ENCODE results near the gene SREBF1. TPM values are rescaled to one million over a fixed set of nuclear protein-coding genes. Genes with fewer than 3 reads are reported as not detected.

Gene SREBF1
- total RNA-seq, 1 donor, result 115 TPM

DNA sequence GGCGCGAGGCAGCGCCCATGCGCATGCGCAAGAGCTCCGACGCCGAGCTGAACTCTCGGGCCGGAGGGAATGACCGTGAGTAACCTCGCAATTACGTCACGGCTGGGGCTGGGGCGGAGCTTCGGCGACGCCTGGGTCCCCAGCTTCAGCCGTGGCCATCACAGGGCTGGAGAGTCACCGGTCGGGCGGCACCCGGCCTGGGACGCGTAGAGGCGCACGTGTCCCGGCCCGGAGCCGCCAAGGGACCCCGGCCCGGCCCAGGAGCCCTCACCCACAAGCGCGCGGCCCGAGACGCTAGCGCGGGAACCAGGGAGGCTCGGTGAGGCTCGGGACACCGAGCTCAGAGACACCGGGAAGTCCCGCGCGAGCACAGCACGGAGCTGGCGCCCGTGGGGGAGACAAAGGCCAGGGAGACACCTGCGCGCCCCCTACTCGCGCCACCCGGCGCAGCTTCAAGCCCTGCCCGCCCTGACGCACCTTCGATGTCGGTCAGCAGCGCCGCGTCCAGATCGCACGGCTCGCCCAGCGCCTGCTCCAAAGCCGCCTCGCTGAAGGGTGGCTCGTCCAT lies 452 bp downstream of the SREBF1 start:
- Histone ChIP-seq H3K4me1 (ENCODE audit: insufficient read depth, low read length) (peaks cover 51% of the 10 kb centered on the region), H3K4me2 (ENCODE audit: insufficient read depth, low read length) (peak overlapping the region; percentile 88), H3K36me3 (ENCODE audit: insufficient read depth, low read length) (no peaks in the 10 kb centered on the region), H2AFZ (ENCODE audit: low read length) (peak overlapping the region; percentile 57), H3K27ac (ENCODE audit: low read depth, low read length) (peak overlapping the region; percentile 95), H3K9me3 (ENCODE audit: low read depth, low read length) (no peaks in the 10 kb centered on the region), H3K27me3 (ENCODE audit: insufficient read depth, low read length) (no peaks in the 10 kb centered on the region), H3K79me2 (ENCODE audit: insufficient read depth, low read length) (peaks cover 38% of the 10 kb centered on the region), H4K20me1 (ENCODE audit: insufficient read depth, low read length) (peaks cover 10% of the 10 kb centered on the region), H3K4me3 (ENCODE audit: insufficient read depth, low read length) (peak overlapping the region; percentile 84)
- TF ChIP-seq, protein P1, sequence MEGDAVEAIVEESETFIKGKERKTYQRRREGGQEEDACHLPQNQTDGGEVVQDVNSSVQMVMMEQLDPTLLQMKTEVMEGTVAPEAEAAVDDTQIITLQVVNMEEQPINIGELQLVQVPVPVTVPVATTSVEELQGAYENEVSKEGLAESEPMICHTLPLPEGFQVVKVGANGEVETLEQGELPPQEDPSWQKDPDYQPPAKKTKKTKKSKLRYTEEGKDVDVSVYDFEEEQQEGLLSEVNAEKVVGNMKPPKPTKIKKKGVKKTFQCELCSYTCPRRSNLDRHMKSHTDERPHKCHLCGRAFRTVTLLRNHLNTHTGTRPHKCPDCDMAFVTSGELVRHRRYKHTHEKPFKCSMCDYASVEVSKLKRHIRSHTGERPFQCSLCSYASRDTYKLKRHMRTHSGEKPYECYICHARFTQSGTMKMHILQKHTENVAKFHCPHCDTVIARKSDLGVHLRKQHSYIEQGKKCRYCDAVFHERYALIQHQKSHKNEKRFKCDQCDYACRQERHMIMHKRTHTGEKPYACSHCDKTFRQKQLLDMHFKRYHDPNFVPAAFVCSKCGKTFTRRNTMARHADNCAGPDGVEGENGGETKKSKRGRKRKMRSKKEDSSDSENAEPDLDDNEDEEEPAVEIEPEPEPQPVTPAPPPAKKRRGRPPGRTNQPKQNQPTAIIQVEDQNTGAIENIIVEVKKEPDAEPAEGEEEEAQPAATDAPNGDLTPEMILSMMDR (IDR thresholded peaks at IDR 0.05; ENCODE audit: extremely low read depth, low read depth, low read length), result no peak
- peak; percentile 99 for DNase-seq (ENCODE audit: insufficient read length, low spot score, missing footprints)

DNA sequence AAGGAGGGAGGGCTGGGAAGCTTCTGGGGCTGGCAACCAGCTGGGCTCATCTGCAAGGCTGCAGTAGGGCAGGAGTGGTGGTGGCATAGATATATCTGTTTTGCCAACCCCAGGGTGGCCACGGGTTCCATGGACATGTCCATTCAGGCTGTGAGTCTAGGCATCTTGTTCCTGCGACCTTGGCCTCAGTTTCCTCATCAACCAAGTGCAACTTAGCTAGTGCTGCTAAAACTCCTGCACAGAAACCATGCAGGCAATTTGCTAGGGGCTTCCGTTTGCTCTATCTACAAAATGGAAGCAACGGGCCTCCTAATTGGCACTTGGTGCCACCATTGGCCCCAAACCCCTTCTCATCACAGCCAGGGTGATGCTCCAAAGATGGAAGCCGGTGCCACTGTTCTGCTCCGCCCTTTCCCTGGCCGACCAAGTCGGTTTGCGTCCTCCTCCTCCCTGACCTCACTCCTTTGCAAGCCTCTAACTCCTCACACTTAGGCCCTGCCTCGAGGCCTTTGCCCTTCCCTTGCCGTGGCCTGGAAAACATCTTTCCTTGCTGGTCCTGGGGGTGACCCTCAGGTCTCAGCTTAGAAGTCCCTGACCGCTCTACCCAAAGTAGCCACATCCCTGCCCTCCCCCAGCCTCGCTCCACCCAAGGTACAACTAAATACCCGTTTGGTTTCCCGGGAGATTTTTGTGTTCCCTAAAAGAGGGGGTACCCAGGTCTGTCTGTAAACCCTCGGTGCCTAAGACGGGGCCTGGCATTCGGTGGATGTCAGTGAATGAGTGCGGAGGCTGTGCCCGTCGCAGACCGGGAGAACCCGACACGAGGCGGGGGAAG lies 1.2 kb downstream of the SREBF1 start:
- peaks cover 17% of the 10 kb centered on the region for H4K20me1 ChIP-seq (ENCODE audit: insufficient read depth, low read length)
- H3K9me3 ChIP-seq (ENCODE audit: low read depth, low read length), result no peaks in the 10 kb centered on the region
- DNase-seq (ENCODE audit: insufficient read length, low spot score, missing footprints), result peak; percentile 88
- peak overlapping the region; percentile 88 for H3K4me2 ChIP-seq (ENCODE audit: insufficient read depth, low read length)
- H3K36me3 ChIP-seq (ENCODE audit: insufficient read depth, low read length), result no peaks in the 10 kb centered on the region
- TF ChIP-seq, protein P1 (IDR thresholded peaks at IDR 0.05; ENCODE audit: extremely low read depth, low read depth, low read length), result no peak
- peaks cover 45% of the 10 kb centered on the region for H3K79me2 ChIP-seq (ENCODE audit: insufficient read depth, low read length)
- H3K4me1 ChIP-seq (ENCODE audit: insufficient read depth, low read length), result peaks cover 45% of the 10 kb centered on the region
- peak overlapping the region; percentile 84 for H3K4me3 ChIP-seq (ENCODE audit: insufficient read depth, low read length)
- H2AFZ ChIP-seq (ENCODE audit: low read length), result peak overlapping the region; percentile 78
- H3K27ac ChIP-seq (ENCODE audit: low read depth, low read length), result peak overlapping the region; percentile 95
- no peaks in the 10 kb centered on the region for H3K27me3 ChIP-seq (ENCODE audit: insufficient read depth, low read length)

DNA sequence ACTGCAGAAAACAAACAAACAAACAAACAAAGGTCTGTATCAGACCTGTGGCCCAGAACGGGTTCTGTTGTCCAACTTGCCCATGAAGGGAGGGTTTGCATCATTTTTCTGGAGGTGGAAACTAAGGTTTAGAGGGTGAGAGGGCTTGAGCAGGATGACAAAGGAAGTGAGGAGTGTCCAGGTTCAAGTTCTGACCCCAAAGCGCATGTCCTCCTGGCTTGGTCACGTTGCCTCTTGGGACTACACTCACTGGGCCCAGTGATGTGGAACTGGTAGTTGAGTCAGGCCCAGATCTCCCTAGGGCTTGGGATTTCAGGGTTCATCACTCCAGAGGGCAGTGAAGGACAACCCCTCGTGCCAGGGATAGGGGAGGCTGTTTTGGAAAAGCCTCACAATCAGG lies 1.8 kb downstream of the SREBF1 start:
- TF ChIP-seq, protein P1 (IDR thresholded peaks at IDR 0.05; ENCODE audit: extremely low read depth, low read depth, low read length), result no peak
- H3K4me1 ChIP-seq (ENCODE audit: insufficient read depth, low read length), result peaks cover 40% of the 10 kb centered on the region
- peak; percentile 90 for DNase-seq (ENCODE audit: insufficient read length, low spot score, missing footprints)
- H3K4me2 ChIP-seq (ENCODE audit: insufficient read depth, low read length), result peak overlapping the region; percentile 88
- H2AFZ ChIP-seq (ENCODE audit: low read length), result no peak overlapping the region
- no peaks in the 10 kb centered on the region for H3K27me3 ChIP-seq (ENCODE audit: insufficient read depth, low read length)
- no peak overlapping the region for H3K4me3 ChIP-seq (ENCODE audit: insufficient read depth, low read length)
- no peaks in the 10 kb centered on the region for H3K36me3 ChIP-seq (ENCODE audit: insufficient read depth, low read length)
- peak overlapping the region; percentile 95 for H3K27ac ChIP-seq (ENCODE audit: low read depth, low read length)
- H4K20me1 ChIP-seq (ENCODE audit: insufficient read depth, low read length), result peaks cover 23% of the 10 kb centered on the region
- no peaks in the 10 kb centered on the region for H3K9me3 ChIP-seq (ENCODE audit: low read depth, low read length)
- H3K79me2 ChIP-seq (ENCODE audit: insufficient read depth, low read length), result peaks cover 51% of the 10 kb centered on the region

Measured in osteoblast (primary cell).